HG03135 (cell line): ENCODE measurements around the gene CHERP.

Source experiments
- ATAC-seq: cut with Tn5 transposase; IDR thresholded peaks from one replicate; pipeline ENCODE4 v1.9.1; 2021; ENCODE audit warnings: mild to moderate bottlenecking, moderate library complexity; ENCODE audit not compliant: unreplicated experiment

The CHERP gene, protein sequence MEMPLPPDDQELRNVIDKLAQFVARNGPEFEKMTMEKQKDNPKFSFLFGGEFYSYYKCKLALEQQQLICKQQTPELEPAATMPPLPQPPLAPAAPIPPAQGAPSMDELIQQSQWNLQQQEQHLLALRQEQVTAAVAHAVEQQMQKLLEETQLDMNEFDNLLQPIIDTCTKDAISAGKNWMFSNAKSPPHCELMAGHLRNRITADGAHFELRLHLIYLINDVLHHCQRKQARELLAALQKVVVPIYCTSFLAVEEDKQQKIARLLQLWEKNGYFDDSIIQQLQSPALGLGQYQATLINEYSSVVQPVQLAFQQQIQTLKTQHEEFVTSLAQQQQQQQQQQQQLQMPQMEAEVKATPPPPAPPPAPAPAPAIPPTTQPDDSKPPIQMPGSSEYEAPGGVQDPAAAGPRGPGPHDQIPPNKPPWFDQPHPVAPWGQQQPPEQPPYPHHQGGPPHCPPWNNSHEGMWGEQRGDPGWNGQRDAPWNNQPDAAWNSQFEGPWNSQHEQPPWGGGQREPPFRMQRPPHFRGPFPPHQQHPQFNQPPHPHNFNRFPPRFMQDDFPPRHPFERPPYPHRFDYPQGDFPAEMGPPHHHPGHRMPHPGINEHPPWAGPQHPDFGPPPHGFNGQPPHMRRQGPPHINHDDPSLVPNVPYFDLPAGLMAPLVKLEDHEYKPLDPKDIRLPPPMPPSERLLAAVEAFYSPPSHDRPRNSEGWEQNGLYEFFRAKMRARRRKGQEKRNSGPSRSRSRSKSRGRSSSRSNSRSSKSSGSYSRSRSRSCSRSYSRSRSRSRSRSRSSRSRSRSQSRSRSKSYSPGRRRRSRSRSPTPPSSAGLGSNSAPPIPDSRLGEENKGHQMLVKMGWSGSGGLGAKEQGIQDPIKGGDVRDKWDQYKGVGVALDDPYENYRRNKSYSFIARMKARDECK

DNA sequence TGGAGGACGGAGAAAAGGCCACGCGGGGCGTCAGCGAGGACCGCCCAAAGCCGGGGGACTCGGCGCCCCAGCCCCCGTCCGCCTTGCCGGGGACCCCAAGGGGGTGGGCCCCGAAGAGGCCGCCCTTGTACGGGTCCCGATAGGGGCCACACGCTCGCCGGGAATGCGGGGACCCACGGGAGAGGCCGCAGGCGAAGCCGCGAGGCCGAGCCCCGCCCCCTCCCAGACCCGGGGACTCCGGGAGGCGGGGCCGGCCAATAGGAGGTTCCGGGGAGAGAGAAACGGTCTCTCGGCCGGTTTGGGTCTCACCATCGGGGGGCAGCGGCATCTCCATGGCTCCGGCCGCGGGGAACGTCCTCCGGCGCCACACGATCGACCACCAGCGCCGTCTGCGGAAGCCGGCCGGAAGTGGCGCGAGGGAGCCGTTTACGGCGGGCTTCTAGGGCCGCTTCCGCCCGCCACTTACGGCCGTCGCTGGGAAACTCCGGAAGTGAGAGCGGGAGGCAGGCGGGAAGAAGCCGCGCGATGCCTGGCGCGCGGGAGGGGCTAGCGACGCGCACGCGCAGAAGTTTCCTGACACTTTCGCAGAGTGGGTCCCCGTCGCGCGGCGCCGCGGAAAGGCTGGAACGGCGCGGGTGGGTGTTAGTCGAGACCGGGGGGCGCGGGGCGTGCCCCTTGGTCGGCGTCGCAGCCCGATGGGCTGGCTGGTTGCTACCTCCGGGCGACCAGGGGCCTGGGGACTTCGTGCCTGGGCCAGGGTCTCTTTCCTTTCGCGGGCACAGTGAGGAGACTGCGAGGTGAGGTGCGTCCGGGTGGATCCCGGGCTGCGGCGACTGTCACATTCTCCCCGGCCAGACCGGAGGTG lies at the start of gene CHERP:
Gene CHERP, minus strand, starts transcription at position 393 of the 865 bp plus-strand sequence. Its CDS starts 59 bp downstream, at position 334.
- peak; percentile 68 for ATAC-seq

DNA sequence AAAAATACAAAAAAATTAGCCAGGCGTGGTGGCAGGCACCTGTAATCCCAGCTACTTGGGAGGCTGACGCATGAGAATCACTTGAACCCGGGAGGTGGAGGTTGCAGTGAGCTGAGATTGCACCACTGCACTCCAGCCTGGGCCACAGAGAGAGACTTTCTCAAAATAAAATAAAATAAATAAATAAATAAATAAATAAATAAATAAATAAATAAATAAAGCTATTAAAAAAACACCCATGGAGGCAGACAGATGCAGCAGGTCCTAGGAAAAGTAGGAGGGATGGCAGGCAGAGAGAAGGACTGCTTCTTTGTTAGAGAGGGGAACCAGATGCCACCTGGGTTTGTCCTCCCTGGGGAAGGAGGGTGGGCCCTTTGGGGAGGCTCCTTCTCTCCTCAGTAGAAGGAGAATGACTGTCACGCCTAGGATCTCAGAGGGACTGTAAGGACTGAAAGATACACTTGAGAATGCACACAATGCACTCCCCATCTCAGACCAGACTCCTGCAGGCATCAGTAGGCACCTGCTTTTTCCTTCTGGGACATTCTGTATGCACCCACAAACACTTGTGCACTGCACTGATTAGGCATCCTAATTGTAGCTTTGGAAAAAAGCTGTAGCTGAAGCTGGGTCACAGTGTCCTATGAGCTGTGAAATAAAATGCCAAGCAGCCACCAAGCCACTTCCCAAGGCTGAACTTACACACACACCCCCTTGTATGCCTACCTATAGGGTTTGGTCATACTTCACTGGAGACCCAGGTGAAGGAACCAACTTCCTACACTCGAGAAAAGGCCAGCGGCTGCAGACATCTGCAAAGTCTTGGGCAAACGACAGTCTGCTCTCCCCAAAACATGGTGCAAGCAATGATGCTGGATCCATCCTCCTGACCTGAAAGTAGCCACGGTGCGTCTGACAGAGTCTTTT lies 48.9 kb upstream of the CHERP start:
- no peak for ATAC-seq

DNA sequence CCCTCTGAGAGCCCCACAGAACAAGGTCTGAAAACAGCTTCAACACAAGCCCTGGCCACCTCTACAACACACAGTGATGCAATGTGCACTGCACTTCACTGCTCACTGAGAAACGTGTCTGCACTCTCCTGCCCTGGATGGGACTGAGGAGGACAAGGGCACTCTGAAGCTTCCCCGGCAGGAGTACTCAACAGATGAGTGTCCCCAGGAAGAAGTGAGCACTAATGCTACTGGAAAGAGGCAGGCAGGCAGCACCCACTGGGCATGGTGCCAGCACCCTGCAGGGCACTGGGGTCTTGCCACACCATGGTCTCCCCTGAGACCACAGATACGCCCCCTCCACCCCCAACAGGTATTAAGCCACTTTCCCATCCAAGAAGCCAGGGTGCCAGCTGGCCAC lies 47.7 kb upstream of the CHERP start:
- ATAC-seq = no peak

DNA sequence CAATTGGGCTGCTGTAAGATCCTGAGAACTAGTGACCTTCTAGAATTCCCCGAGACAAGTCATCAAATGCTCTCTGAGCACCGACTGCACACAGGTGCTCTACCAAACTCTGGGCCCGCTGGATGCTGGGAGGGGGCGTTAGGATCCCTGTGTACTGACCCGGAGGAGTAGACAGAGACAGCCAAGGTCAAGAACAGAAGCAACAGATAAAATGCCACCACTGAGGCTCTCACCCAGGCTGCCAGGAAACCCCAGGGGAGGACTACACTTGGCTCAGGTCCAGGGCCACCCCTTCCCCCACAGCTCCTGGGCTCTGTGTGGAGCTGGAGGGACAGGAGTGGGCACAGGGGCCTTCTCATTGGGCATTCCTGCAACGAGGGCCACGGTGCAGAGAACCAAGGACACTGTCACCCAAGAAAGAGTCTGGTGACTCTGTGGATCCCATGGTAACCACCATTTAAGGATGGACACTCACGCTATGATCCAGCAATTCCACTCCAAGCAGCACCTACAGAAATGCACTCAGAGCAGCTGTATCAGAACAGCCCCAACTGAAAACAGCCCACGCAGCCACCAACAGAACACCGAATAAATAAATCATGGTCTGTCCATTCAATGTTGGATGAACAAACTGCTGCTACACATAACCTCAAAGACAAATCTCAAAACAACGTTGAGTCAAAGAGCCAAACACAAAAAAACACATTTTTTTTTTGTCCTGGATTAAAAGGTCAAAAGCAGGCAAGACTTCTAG lies 46.8 kb upstream of the CHERP start:
- no peak for ATAC-seq

DNA sequence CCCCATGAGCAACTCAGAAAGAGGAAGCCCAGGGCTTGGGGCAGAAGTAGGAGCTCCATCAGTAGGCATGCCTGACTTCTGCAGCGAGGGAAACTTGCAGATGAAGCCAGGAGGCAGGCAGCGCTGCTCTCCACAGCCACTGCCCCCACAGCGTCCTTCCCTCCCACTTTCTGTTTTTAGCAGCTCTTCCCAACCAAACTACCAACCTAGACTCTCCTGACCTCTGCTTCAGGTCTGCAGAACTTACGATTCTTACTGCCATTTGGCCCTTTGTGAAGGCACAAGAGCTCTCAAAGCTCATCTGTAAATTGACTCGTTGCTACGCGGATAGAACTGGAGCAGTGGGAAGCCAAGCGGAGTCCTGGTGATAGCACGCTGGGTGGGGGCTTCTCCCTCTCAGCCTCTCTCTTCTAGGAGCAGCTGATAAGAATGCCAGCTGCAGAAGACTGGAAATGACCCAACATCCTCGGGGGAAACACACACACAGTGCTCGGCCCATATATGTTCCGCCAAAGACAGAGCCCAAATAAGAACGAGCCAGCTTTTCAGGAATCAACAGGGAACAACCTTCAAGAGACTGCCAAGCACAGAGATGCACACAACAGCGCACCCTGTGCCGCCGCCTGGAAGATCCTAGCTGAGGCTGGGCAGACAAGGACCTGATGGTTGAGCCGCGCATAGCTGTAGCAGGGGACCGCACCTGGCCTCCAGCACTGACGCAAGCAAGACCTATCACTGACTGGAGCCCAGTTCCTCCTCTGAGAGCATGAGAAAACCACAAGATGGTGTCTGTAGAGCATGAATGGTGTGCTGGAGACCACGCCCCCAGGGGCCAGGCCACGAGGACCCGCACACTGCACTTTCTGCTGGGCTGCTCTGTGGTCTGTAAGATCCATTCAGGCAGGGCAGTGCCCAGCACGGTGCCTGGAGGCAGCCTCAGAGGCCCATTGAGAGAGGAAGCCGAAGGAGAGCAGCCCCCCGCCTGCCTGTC lies 45.9 kb upstream of the CHERP start:
- ATAC-seq = peak; percentile 34

DNA sequence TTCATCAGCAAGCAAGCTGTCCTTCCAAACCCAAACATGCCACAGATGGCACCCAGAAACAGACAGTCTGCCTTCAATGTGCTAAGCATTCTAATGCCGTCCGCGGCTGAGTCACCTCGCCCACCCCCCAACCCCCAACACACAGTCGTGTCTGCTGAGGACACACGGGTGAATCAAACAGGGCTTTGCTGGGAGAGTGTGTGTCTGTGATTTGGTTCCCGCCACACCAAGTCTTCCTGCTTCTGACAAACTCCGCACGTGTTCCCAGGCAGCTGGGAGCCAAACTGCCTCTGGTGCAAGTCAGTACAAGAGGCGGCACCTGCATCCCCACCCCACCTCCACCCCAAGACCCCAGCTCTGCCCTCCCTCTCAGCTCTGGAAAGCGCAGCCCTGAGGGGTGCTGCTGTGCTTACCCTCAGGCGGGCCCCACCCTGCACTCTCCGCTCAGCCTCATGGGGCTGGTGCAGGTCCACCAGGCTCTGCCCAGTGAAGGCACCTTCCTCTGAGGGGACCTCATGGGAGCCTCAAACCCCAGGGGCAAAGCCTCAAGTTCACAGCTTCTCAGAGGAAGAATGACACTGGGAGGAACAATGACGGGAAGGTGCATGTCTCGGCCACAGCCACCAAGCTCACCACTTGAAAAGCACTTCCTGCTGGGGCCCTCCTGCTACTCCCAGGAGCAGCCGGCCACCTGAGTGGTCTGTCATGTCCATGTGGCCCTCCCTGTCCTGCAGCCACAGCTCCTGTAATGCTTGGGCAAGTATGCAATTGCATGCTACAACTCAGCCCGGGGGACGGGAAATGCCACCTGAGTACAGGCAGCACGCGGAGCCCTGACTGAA lies 45.0 kb upstream of the CHERP start:
- no peak for ATAC-seq

DNA sequence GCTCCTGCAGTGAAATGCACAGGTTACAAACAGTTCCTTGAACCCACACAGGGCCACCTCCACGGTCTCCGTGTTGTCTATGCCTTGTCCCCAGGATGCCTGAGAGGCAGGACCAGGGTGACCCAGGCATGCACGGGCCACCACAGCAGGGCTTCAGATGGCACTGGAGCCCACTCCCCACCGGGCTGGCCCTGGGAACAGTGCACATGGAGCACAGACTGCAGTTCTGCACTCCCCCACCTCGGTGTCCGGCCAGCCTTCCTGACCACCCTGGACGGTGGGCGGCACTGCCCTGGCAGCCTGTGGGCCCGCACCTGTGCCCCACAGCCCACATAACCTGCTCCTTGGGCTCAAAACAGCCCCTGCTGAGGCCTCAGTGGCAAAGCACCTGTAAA lies 44.2 kb upstream of the CHERP start:
- no peak for ATAC-seq

DNA sequence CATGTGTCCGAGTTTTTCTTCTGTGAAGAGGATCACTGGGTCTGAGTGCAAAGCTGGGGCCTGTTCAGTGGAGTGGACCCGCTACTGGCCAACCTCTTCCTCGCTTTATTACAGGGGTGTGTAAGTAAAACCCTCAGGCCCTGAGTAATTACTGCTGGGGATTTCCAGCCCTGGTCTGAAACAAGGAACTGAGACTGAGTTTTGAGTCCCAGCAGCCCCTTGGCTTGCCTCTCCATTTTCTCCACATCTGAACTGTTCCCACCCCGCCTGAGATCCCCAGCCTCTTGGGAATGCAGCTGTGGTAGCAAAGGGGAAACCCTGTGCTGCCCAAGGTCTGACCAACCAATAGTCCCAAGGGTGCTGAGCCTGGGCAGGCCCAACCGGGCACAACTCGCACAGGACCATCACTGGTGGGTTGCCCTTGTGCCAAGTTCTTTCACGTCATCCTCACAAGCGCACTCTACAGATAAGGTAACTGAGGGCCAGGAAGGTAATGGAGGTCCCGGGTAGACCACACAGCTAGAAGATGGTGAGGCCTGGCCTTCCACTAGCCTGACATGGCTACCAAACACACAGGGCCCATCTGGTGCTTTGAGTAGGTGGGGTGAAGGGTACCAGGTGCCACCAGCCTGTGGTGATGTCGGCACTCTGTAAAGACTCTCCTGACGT lies 43.7 kb upstream of the CHERP start:
- peak; percentile 43 for ATAC-seq

DNA sequence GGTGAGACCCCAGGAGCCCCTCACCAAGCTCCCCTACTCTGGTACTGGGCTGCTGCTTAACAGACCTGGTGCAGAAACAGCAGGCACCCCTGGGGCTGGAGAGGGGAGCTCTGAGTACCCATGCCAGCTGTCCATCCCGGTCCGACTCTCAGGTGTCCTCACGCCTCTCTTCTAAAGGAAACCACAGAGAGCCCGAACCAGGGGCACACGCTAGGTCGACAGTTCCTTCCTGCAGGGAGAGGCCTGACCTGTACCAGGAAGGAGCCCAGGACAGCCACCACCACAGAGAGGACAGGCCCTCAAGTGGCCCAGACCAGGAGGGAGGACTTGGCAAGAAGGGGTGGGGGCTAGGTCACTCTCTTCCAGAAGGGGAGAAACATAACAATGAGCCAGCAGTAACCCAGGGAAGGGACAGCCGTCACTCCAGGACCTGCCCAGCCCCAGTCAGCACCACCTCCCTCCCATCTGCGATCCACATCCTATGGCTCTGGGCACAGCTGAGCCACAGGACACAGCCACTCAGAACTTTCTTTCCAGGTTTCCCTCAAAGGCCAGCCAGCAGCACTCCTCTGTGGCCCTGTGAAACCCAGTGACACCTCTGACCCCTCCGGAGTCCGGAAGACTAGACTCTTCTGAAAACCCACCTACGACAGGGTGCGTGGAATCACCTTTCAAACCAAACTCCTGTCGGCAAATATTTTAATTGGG lies 43.0 kb upstream of the CHERP start:
- ATAC-seq = no peak

DNA sequence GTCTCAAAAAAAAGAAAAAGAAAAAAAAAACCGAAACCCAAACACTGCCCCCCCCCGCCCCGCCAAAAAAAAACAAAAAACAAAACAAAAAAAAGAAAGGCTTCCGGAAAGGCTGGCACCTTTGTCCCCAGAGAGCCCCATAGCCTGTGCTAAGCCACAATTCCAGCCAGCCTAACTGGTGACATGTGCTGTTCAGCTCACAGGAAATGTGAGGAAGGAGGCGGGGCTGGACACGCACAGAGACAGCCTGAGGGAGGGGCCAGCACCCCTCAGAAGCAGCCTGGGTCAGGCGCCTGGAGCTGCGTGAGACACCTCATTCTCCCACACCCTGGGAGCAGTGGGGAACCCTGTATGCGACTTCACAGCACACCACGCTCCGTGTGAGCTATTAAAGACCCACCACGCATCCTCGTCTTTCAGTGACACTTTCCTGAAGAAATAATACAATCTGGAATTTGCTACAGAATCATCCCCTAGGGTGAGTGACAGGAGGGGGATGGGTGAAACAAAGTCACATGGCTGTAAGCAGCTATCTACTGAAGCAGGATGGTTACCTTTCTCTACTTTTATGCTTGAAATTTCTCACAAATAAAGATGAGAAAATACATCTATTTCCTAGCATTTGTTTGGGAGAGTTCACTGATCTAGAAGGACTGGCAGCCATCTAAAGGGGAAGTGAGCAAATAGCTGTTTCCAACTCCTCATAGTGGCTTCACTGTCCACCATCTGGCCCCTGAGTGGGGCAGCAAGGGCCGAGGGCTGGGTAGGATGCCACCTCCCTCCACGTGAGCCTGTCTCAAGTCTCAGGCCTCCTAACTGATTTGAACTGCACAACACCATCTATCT lies 42.2 kb upstream of the CHERP start:
- peak; percentile 45 for ATAC-seq

DNA sequence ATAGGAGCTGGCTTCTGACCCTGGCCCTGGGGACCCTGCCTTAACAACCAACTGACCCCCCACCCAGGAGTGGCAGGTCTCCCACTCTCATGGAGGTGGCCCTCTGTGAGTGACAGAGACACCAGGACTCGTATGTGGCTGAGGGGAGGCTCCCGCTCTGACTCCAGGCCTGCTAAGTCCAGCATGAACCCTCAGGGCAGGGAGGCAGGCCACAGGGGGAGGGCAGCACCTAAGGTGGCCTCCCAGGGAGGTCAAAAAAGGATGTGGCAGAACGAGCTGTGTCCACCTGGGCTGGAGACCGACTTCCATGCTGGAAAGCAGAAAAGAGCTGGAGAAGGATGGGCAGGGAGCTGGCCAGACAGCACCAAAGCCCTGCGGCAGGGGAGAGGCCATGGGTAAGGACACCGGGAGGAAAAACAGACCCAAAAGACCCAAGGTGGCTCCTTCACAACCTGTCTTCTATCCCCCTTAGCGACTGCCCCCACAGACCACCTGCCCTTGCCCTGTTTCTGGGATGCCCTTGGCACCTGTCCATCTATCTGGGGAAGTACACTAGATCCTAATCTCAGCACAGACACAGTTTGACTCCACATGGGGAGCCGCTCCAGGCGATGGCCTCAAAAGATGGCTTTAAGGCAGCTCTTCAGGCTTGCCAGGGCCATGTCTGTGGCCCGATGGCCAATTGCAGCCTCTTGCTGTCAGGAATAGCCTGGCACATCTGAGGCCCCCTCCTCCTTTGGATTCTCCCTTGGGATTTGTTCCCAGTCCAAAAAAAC lies 40.4 kb upstream of the CHERP start:
- no peak for ATAC-seq

DNA sequence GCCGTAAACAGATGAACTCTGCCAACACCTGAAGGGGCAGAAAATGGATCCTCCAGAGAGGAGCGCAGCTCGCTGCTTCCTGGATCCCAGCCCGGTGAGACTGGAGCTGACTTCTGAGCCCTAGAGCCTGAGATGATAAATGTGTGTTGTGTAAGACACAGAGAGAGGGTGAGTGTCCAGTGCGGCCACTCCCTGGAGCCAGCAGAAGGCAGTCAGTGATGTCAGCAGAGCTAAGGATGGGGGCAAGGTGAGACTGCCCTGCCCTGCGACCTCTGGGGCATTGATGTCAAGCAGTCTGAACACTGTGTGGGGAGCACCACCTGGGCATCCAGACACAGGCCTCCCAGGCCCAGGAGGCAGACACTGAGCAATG lies 39.7 kb upstream of the CHERP start:
- ATAC-seq = no peak

DNA sequence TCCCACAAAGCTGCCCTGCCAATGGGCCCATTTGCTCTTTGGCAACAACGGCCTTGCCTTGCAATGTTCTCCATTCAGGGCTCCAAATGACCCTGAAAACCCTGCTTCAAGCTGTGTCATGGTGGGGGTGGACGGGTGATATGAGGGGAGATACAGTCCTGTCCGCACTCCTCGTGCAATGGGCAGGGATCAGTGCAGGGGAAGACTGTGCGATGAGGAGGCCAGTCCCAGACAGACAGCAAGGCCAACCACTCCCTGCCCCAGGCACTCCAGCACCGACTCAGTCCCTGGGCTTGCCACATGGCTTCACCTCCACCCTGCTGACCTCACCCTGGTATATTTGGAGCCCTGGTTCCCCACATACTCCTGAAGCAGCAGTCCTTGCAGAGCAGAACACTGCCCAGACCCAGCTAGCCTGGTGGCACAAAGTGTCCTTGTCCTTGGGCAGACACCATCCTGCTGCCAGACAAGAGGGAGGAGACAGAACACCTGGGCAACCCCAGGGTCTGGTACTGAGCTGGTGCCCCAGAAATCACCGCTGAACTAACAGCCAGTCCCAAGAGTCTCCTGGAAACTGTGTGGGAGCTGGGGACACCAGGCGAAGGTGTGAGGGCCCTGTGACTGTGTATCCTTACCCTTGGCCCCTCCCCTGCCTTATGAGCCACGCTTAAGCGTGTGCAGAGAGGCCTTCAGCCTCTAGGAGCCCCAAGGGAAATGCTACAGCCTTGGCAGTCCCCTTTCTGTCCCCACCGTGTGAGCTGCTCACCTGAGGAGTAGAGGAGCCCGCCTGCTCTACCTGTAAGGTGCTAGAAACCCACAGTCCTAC lies 39.1 kb upstream of the CHERP start:
- no peak for ATAC-seq
